Suprapubic skin (tissue), 4 donors: ENCODE measurements around the gene FHIP1A. TPM values are rescaled to one million over a fixed set of nuclear protein-coding genes. Genes with fewer than 3 reads are reported as not detected.

Source experiments
- DNase-seq, 2 donors: peaks; one replicate each; pipeline ENCODE4 v3.0.0-alpha.2; 2019; ENCODE audit warnings: low spot score in 2 of 2
- H3K27ac ChIP-seq: fragments of 200-600 bp; sonication (generic); one replicate; pipeline ENCODE4 v1.5.1; 2019
- H3K27me3 ChIP-seq: fragments of 200-600 bp; sonication (generic); one replicate; pipeline ENCODE4 v1.5.1; 2019
- H3K36me3 ChIP-seq: fragments of 200-600 bp; sonication (generic); one replicate; pipeline ENCODE4 v1.5.1; 2019
- H3K4me1 ChIP-seq: fragments of 200-600 bp; sonication (generic); one replicate; pipeline ENCODE4 v1.5.1; 2019
- H3K4me3 ChIP-seq: fragments of 200-600 bp; sonication (generic); one replicate; pipeline ENCODE4 v1.5.1; 2019; ENCODE audit warnings: mild to moderate bottlenecking
- H3K9me3 ChIP-seq: fragments of 200-600 bp; sonication (generic); one replicate; pipeline ENCODE4 v1.5.1; 2019
- CTCF ChIP-seq, 2 donors: fragments of 200-600 bp in 1 of 2; fragments of 450-650 bp in 1 of 2; sonication (generic) in 1 of 2; IDR thresholded peaks; one replicate each; pipeline ENCODE4 v1.5.1; 2016 to 2019; ENCODE audit warnings: antibody characterized with exemption in 2 of 2, mild to moderate bottlenecking in 1 of 2, moderate library complexity in 1 of 2
- EP300 ChIP-seq: sonication (generic); formaldehyde crosslinking; IDR thresholded peaks from one replicate; pipeline ENCODE4 v1.6.1; 2017; ENCODE audit warnings: antibody characterized with exemption
- POLR2A ChIP-seq, 2 donors: fragments of 450-650 bp; IDR thresholded peaks; one replicate each; pipeline ENCODE4 v1.6.1; 2017; ENCODE audit warnings: antibody characterized with exemption in 2 of 2, mild to moderate bottlenecking in 2 of 2, moderate library complexity in 2 of 2
- POLR2AphosphoS5 ChIP-seq, 3 donors: sonication (generic); formaldehyde crosslinking; IDR thresholded peaks; one replicate each; pipeline ENCODE4 v1.6.1; 2017; ENCODE audit warnings: antibody characterized with exemption in 3 of 3
- WGBS: methylation state at CpG from one replicate; pipeline ENCODE4 v1.1.5; 2018; 5-methylcytosine and 5-hydroxymethylcytosine counted together
- total RNA-seq, 4 donors: library from RNA; depleted of rRNA; stranded (reverse); fragments of >200 nt; gene quantifications; one replicate each; pipeline ENCODE4 v1.1.0, GENCODE V29; 2016

Gene FHIP1A
- total RNA-seq, 4 donors from 2014 or later: 90.3 to 105 (median 101) TPM

GRCh38 chr4:151432654-151433053 is 23.7 kb downstream of the FHIP1A start:
- no peaks in the 10 kb centered on the region for H3K27me3 ChIP-seq
- no peak overlapping the region for H3K4me3 ChIP-seq
- no peak overlapping the region for H3K27ac ChIP-seq
- TF ChIP-seq POLR2AphosphoS5 (IDR thresholded peaks at IDR 0.05) (no peak), CTCF (IDR thresholded peaks at IDR 0.05) (no peak), POLR2A (IDR thresholded peaks at IDR 0.05) (no peak), EP300 (no peak)
- H3K4me1 ChIP-seq: peaks cover 3% of the 10 kb centered on the region
- H3K36me3 ChIP-seq: no peaks in the 10 kb centered on the region
- DNase-seq: no peak
- H3K9me3 ChIP-seq: no peaks in the 10 kb centered on the region

GRCh38 chr4:151434183-151434860 is 25.3 kb downstream of the FHIP1A start:
- Histone ChIP-seq H3K4me3 (no peak overlapping the region), H3K9me3 (no peaks in the 10 kb centered on the region), H3K27ac (no peak overlapping the region), H3K4me1 (peaks cover 3% of the 10 kb centered on the region), H3K27me3 (no peaks in the 10 kb centered on the region), H3K36me3 (no peaks in the 10 kb centered on the region)
- TF ChIP-seq POLR2A (IDR thresholded peaks at IDR 0.05) (no peak), POLR2AphosphoS5 (IDR thresholded peaks at IDR 0.05) (no peak), CTCF (IDR thresholded peaks at IDR 0.05) (no peak), EP300 (no peak)
- DNase-seq: no peak

GRCh38 chr4:151436093-151436518 is 27.1 kb downstream of the FHIP1A start:
- no peak overlapping the region for H3K27ac ChIP-seq
- 60% methylated on average over 4 of the region's 4 CpGs for WGBS

GRCh38 chr4:151437505-151437904 is 28.5 kb downstream of the FHIP1A start:
- Histone ChIP-seq H3K36me3 (no peaks in the 10 kb centered on the region), H3K4me1 (peaks cover 3% of the 10 kb centered on the region), H3K4me3 (no peak overlapping the region), H3K27me3 (no peaks in the 10 kb centered on the region), H3K9me3 (no peaks in the 10 kb centered on the region), H3K27ac (no peak overlapping the region)
- DNase-seq: no peak
- TF ChIP-seq POLR2AphosphoS5 (IDR thresholded peaks at IDR 0.05) (no peak), CTCF (IDR thresholded peaks at IDR 0.05) (no peak), POLR2A (IDR thresholded peaks at IDR 0.05) (no peak), EP300 (no peak)
- 90% methylated on average over 1 of the region's 1 CpG for WGBS

More at GRCh38 chr4:151436093-151436518, 27.1 kb downstream of the FHIP1A start:
- H3K27me3 ChIP-seq: no peaks in the 10 kb centered on the region
- H3K4me1 ChIP-seq: peaks cover 3% of the 10 kb centered on the region
- no peaks in the 10 kb centered on the region for H3K9me3 ChIP-seq
- DNase-seq: no peak
- TF ChIP-seq CTCF (IDR thresholded peaks at IDR 0.05): no peak
- no peak for TF ChIP-seq POLR2A (IDR thresholded peaks at IDR 0.05)
- no peak for TF ChIP-seq POLR2AphosphoS5 (IDR thresholded peaks at IDR 0.05)
- no peak for TF ChIP-seq EP300
- no peak overlapping the region for H3K4me3 ChIP-seq
- H3K36me3 ChIP-seq: no peaks in the 10 kb centered on the region

- WGBS: 75% methylated on average over 6 of the region's 6 CpGs
- TF ChIP-seq POLR2A (IDR thresholded peaks at IDR 0.05) (no peak), POLR2AphosphoS5 (IDR thresholded peaks at IDR 0.05) (no peak), EP300 (no peak), CTCF (IDR thresholded peaks at IDR 0.05) (no peak)
- no peaks in the 10 kb centered on the region for H3K36me3 ChIP-seq
- H3K27me3 ChIP-seq: no peaks in the 10 kb centered on the region
- peaks cover 4% of the 10 kb centered on the region for H3K4me1 ChIP-seq
- H3K9me3 ChIP-seq: no peaks in the 10 kb centered on the region
- no peak for DNase-seq
- no peak overlapping the region for H3K27ac ChIP-seq
- H3K4me3 ChIP-seq: no peak overlapping the region
These were observed 29.2 kb downstream of the FHIP1A start for GRCh38 chr4:151438154-151438553.
